H9 (cell line): ENCODE results near the gene VTCN1. TPM values are rescaled to one million over a fixed set of nuclear protein-coding genes. Genes with fewer than 3 reads are reported as not detected.
A peak's percentile ranks its signal among the peaks of the same experiment; 100 is the strongest.

Source experiments
- DNase-seq: peaks from one replicate; pipeline ENCODE4 v3.0.0-alpha.2; 2017
- H2AFZ ChIP-seq: one replicate; pipeline ENCODE4 v1.6.1; 2013; ENCODE audit warnings: mild to moderate bottlenecking, low read length, control low read depth, moderate library complexity
- H2AK5ac ChIP-seq: 2 replicates; pipeline ENCODE4 v1.6.1; 2013; ENCODE audit warnings: low read length, control low read depth, mixed read lengths; ENCODE audit not compliant: insufficient read length
- H2BK120ac ChIP-seq: one replicate; pipeline ENCODE4 v1.6.1; 2013; ENCODE audit warnings: low read depth, mild to moderate bottlenecking, low read length, control low read depth, inconsistent platforms; ENCODE audit not compliant: poor library complexity, severe bottlenecking
- H2BK12ac ChIP-seq: 2 replicates; pipeline ENCODE4 v1.6.1; 2013; ENCODE audit warnings: low read length, control low read depth, mixed read lengths, low read depth; ENCODE audit not compliant: insufficient read length
- H2BK15ac ChIP-seq: 2 replicates; pipeline ENCODE4 v1.6.1; 2013; ENCODE audit warnings: low read depth, low read length, control low read depth
- H2BK20ac ChIP-seq: one replicate; pipeline ENCODE4 v1.6.1; 2013; ENCODE audit warnings: low read depth, mild to moderate bottlenecking, low read length, control low read depth, inconsistent platforms; ENCODE audit not compliant: poor library complexity, severe bottlenecking
- H2BK5ac ChIP-seq: 2 replicates; pipeline ENCODE4 v1.6.1; 2013; ENCODE audit warnings: low read length, control low read depth, mixed read lengths; ENCODE audit not compliant: insufficient read length
- H3K14ac ChIP-seq: 2 replicates; pipeline ENCODE4 v1.6.1; 2013; ENCODE audit warnings: low read length, control low read depth; ENCODE audit not compliant: insufficient read depth
- H3K18ac ChIP-seq: 2 replicates; pipeline ENCODE4 v1.6.1; 2013; ENCODE audit warnings: low read depth, mild to moderate bottlenecking, mixed read lengths, low read length, control low read depth; ENCODE audit not compliant: insufficient read length
- H3K23ac ChIP-seq: 2 replicates; pipeline ENCODE4 v1.6.1; 2013; ENCODE audit warnings: low read length, control low read depth, mixed read lengths, low read depth; ENCODE audit not compliant: insufficient read length
- H3K23me2 ChIP-seq: 2 replicates; pipeline ENCODE4 v1.6.1; 2013; ENCODE audit warnings: low read depth, mild to moderate bottlenecking, mixed read lengths, low read length, control low read depth; ENCODE audit not compliant: insufficient read length, poor library complexity, severe bottlenecking
- H3K27ac ChIP-seq: 2 replicates; pipeline ENCODE4 v1.5.1; 2013; ENCODE audit warnings: low read length, control low read depth, mixed read lengths, low read depth; ENCODE audit not compliant: insufficient read length
- H3K27me3 ChIP-seq: 2 replicates; pipeline ENCODE4 v1.6.1; 2013; ENCODE audit warnings: low read length, control low read depth, inconsistent platforms; ENCODE audit not compliant: insufficient read depth
- H3K4ac ChIP-seq: 2 replicates; pipeline ENCODE4 v1.6.1; 2013; ENCODE audit warnings: low read depth, mild to moderate bottlenecking, control low read depth, inconsistent platforms, low read length, moderate library complexity
- H3K4me1 ChIP-seq: 2 replicates; pipeline ENCODE4 v1.6.1; 2013; ENCODE audit warnings: low read length, control low read depth, inconsistent platforms; ENCODE audit not compliant: insufficient read depth
- H3K4me2 ChIP-seq: 2 replicates; pipeline ENCODE4 v1.6.1; 2013; ENCODE audit warnings: low read length, control low read depth, mixed read lengths; ENCODE audit not compliant: insufficient read length, insufficient read depth
- H3K56ac ChIP-seq: 2 replicates; pipeline ENCODE4 v1.6.1; 2013; ENCODE audit warnings: low read depth, mild to moderate bottlenecking, mixed read lengths, low read length, control low read depth; ENCODE audit not compliant: insufficient read length
- H3K79me1 ChIP-seq: 2 replicates; pipeline ENCODE4 v1.6.1; 2013; ENCODE audit warnings: low read depth, mild to moderate bottlenecking, moderate library complexity, low read length, control low read depth, inconsistent platforms; ENCODE audit not compliant: insufficient read depth, poor library complexity, severe bottlenecking
- H3K79me2 ChIP-seq: 2 replicates; pipeline ENCODE4 v1.6.1; 2013; ENCODE audit warnings: low read length, control low read depth, inconsistent platforms; ENCODE audit not compliant: insufficient read depth
- H3K9ac ChIP-seq: 2 replicates; pipeline ENCODE4 v1.6.1; 2013; ENCODE audit warnings: low read length, control low read depth, mixed read lengths; ENCODE audit not compliant: insufficient read length; ENCODE audit errors: extremely low read depth
- H3K9me3 ChIP-seq: one replicate; pipeline ENCODE4 v1.6.1; 2013; ENCODE audit warnings: low read depth, low read length, inconsistent platforms; ENCODE audit not compliant: control insufficient read depth
- H3T11ph ChIP-seq: one replicate; pipeline ENCODE4 v1.6.1; 2013; ENCODE audit warnings: mild to moderate bottlenecking, low read length, control low read depth, inconsistent platforms
- H4K20me1 ChIP-seq: one replicate; pipeline ENCODE4 v1.6.1; 2013; ENCODE audit not compliant: control insufficient read depth, insufficient read length, insufficient read depth
- H4K5ac ChIP-seq: 2 replicates; pipeline ENCODE4 v1.6.1; 2013; ENCODE audit warnings: low read depth, mild to moderate bottlenecking, mixed read lengths, low read length, control low read depth; ENCODE audit not compliant: insufficient read length
- H4K8ac ChIP-seq: replicated peaks from 2 replicates; pipeline ENCODE4 v1.6.1; 2013; ENCODE audit warnings: low read length, control low read depth, mixed read lengths, low read depth; ENCODE audit not compliant: insufficient read length
- H4K91ac ChIP-seq: 2 replicates; pipeline ENCODE4 v1.6.1; 2013; ENCODE audit warnings: low read depth, mild to moderate bottlenecking, moderate library complexity, mixed read lengths, low read length, control low read depth; ENCODE audit not compliant: insufficient read length
- H3K27ac Mint-ChIP-seq, 3 experiments: 2 replicates in 2 of 3; 3 replicates in 1 of 3; pipeline ENCODE4 v1.8.0; 2020 to 2021; ENCODE audit warnings: mixed read lengths in 3 of 3, mild to moderate bottlenecking in 1 of 3, moderate library complexity in 1 of 3
- H3K27me3 Mint-ChIP-seq: 2 replicates; pipeline ENCODE4 v1.8.0; 2021; ENCODE audit warnings: low read depth, mild to moderate bottlenecking, moderate library complexity, mixed read lengths
- H3K36me3 Mint-ChIP-seq, 3 experiments: 2 replicates in 2 of 3; 3 replicates in 1 of 3; pipeline ENCODE4 v1.8.0; 2020 to 2021; ENCODE audit warnings: low read depth in 3 of 3, mixed read lengths in 3 of 3; ENCODE audit not compliant: insufficient read depth in 1 of 3
- H3K4me1 Mint-ChIP-seq, 2 experiments: 2 replicates each; pipeline ENCODE4 v1.8.0; 2020; ENCODE audit warnings: mixed read lengths in 2 of 2
- H3K4me3 Mint-ChIP-seq, 2 experiments: 2 replicates in 1 of 2; 3 replicates in 1 of 2; pipeline ENCODE4 v1.8.0; 2020 to 2021; ENCODE audit warnings: mild to moderate bottlenecking in 2 of 2, mixed read lengths in 2 of 2, moderate library complexity in 1 of 2
- H3K9me3 Mint-ChIP-seq, 2 experiments: 2 replicates in 1 of 2; 3 replicates in 1 of 2; pipeline ENCODE4 v1.8.0; 2020; ENCODE audit warnings: mild to moderate bottlenecking in 2 of 2, mixed read lengths in 2 of 2, moderate library complexity in 1 of 2
- WGBS: extraction: QIAGEN DNeasy Blood & Tissue Kit; methylation state at CpG from one replicate; pipeline ENCODE4 v1.1.7; 2013; ENCODE audit warnings: missing lambda C conversion rate, low lambda C conversion rate, mixed read lengths; ENCODE audit not compliant: insufficient read length; ENCODE audit errors: extremely low coverage; 5-methylcytosine and 5-hydroxymethylcytosine counted together
- total RNA-seq: library from RNA; stranded (reverse); gene quantifications from 2 replicates; pipeline ENCODE4 v1.2.1, GENCODE V29; 2021
- TF ChIP-seq, protein P1 (sequence below): fragments of 200-600 bp; sonication (generic); conservative IDR thresholded peaks from 3 replicates; pipeline ENCODE4 v1.8.0; 2021; ENCODE audit warnings: antibody characterized with exemption, mild to moderate bottlenecking

The VTCN1 gene
- total RNA-seq, 1 experiment from 2014 or later, result 0.33 TPM

DNA sequence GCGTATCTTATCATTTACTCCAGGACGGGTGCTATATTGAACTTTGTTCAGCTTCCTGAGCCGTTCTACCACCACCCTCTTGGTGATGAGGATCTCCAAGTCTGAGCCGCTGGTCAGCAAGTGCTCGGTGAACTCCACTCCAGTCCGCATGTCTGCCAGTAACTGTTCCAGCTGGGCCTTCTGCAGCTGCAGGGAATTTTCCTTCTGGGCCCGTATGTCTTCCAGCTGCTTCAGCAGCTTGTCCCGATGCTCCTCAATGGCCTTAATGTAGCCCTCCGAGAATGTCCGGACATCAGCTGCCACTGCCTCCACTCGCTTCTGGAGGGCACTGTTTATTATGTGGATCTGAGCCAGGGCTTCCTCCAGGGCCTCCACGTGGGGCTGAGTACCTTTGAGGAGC is 92.6 kb downstream of the VTCN1 start:
- no peaks in the 10 kb centered on the region for H3K79me2 ChIP-seq
- no CpG with 5 or more reads among the region's 12 CpGs for WGBS

More for the DNA sequence above, 92.6 kb downstream of the VTCN1 start:
- Histone ChIP-seq H3K9ac (no peak overlapping the region), H2BK120ac (no peak overlapping the region), H3K23ac (no peak overlapping the region), H2BK20ac (no peak overlapping the region), H4K91ac (no peak overlapping the region), H3K27me3 (no peaks in the 10 kb centered on the region), H2AFZ (no peak overlapping the region), H2BK15ac (no peak overlapping the region), H3K18ac (no peak overlapping the region), H2BK12ac (no peak overlapping the region), H3K4me2 (no peak overlapping the region), H3K27ac (no peak overlapping the region), H3K9me3 (no peaks in the 10 kb centered on the region), H3K23me2 (peaks cover 8% of the 10 kb centered on the region), H3K14ac (no peak overlapping the region), H2AK5ac (no peak overlapping the region), H4K20me1 (no peaks in the 10 kb centered on the region), H3T11ph (no peak overlapping the region), H4K8ac (no peak overlapping the region), H4K5ac (no peak overlapping the region), H3K4ac (no peak overlapping the region), H3K4me1 (no peaks in the 10 kb centered on the region), H3K79me1 (no peaks in the 10 kb centered on the region), H2BK5ac (no peak overlapping the region), H3K56ac (no peak overlapping the region)
- peaks cover 20 to 21% of the 10 kb centered on the region in 2 experiments for H3K4me1 Mint-ChIP-seq
- no peaks in the 10 kb centered on the region; the same call in 1 of the 2 replicates for H3K27me3 Mint-ChIP-seq
- peaks cover 16 to 44% (median 42%) of the 10 kb centered on the region in 3 experiments; a peak in 6 of 7 replicates for H3K36me3 Mint-ChIP-seq
- peaks cover 0 to 2% of the 10 kb centered on the region in 2 experiments; a peak in 1 of 5 replicates for H3K9me3 Mint-ChIP-seq
- no peak for DNase-seq
- H3K27ac Mint-ChIP-seq, result peak overlapping the region in 1 of 3 experiments; percentile 50; a peak in 2 of 7 replicates
- TF ChIP-seq, protein P1, sequence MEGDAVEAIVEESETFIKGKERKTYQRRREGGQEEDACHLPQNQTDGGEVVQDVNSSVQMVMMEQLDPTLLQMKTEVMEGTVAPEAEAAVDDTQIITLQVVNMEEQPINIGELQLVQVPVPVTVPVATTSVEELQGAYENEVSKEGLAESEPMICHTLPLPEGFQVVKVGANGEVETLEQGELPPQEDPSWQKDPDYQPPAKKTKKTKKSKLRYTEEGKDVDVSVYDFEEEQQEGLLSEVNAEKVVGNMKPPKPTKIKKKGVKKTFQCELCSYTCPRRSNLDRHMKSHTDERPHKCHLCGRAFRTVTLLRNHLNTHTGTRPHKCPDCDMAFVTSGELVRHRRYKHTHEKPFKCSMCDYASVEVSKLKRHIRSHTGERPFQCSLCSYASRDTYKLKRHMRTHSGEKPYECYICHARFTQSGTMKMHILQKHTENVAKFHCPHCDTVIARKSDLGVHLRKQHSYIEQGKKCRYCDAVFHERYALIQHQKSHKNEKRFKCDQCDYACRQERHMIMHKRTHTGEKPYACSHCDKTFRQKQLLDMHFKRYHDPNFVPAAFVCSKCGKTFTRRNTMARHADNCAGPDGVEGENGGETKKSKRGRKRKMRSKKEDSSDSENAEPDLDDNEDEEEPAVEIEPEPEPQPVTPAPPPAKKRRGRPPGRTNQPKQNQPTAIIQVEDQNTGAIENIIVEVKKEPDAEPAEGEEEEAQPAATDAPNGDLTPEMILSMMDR, result no peak
- H3K4me3 Mint-ChIP-seq, result no peak overlapping the region
